Amniotic epithelial cell (primary cell): ENCODE measurements around the gene NCOA6.
"Not testable (repeated sequence)": the region's sequence is repeated elsewhere in the genome, so short reads cannot be mapped to it uniquely, and the experiment has no call there.

Experiments used
- DNase-seq: peaks from one replicate; pipeline ENCODE4 v3.0.0-alpha.2; 2010; ENCODE audit warnings: low read depth

Gene NCOA6

GRCh38 chr20:34719242-34720017 lies 106.0 kb downstream of the NCOA6 start:
- DNase-seq = not testable (repeated sequence)

GRCh38 chr20:34717230-34718095 lies 108.0 kb downstream of the NCOA6 start:
- peak; percentile 44 for DNase-seq

- no peak for DNase-seq
These were observed 108.6 kb downstream of the NCOA6 start for GRCh38 chr20:34716921-34717229.

GRCh38 chr20:34715384-34715783 lies 110.1 kb downstream of the NCOA6 start:
- DNase-seq = no peak

- not testable (repeated sequence) for DNase-seq
These were observed 111.4 kb downstream of the NCOA6 start for GRCh38 chr20:34713944-34714515.

- DNase-seq = peak; percentile 100
These were observed 112.1 kb downstream of the NCOA6 start for GRCh38 chr20:34713194-34713943.

GRCh38 chr20:34712525-34713192 lies 112.8 kb downstream of the NCOA6 start:
- peak; percentile 19 for DNase-seq

- no peak for DNase-seq
These were observed 113.5 kb downstream of the NCOA6 start for GRCh38 chr20:34711813-34712430.

GRCh38 chr20:34710861-34711574 lies 114.4 kb downstream of the NCOA6 start:
- no peak for DNase-seq

GRCh38 chr20:34710568-34710839 lies 114.9 kb downstream of the NCOA6 start:
- no peak for DNase-seq

GRCh38 chr20:34709831-34710567 lies 115.5 kb downstream of the NCOA6 start:
- peak; percentile 50 for DNase-seq

- DNase-seq = peak; percentile 90
These were observed 116.2 kb downstream of the NCOA6 start for GRCh38 chr20:34709044-34709830.

- peak; percentile 40 for DNase-seq
These were observed 116.8 kb downstream of the NCOA6 start for GRCh38 chr20:34708621-34709043.

GRCh38 chr20:34706912-34707784 lies 118.3 kb downstream of the NCOA6 start:
- no peak for DNase-seq

GRCh38 chr20:34706302-34706875 lies 119.1 kb downstream of the NCOA6 start:
- DNase-seq = no peak

GRCh38 chr20:34705397-34706301 lies 119.8 kb downstream of the NCOA6 start:
- DNase-seq = peak; percentile 33

- DNase-seq = no peak
These were observed 120.4 kb downstream of the NCOA6 start for GRCh38 chr20:34705008-34705396.
